ENCODE measurements around the gene NOL11.
"Not testable (repeated sequence)": the region's sequence is repeated elsewhere in the genome, so short reads cannot be mapped to it uniquely, and the experiment has no call there.

The NOL11 gene

GRCh38 chr17:67716405-67716798 lies 1.3 kb upstream of the NOL11 start:
- H3K4me1 Mint-ChIP-seq: peaks cover 20% of the 10 kb centered on the region
- H3K27me3 Mint-ChIP-seq: peaks cover 7% of the 10 kb centered on the region
- no peaks in the 10 kb centered on the region for H3K9me3 Mint-ChIP-seq
- no peak overlapping the region for H3K4me3 Mint-ChIP-seq
- ATAC-seq (replicated peaks; ENCODE audit: extremely low read depth, poor library complexity, severe bottlenecking): no peak
- no peak for DNase-seq (ENCODE audit: low spot score in 2 of 2)
- peak overlapping the region; percentile 98 for H3K27ac Mint-ChIP-seq (ENCODE audit: low read depth)
- peaks cover 23% of the 10 kb centered on the region for H3K36me3 Mint-ChIP-seq (ENCODE audit: insufficient read depth)

- Mint-ChIP-seq H3K27me3 (peaks cover 2% of the 10 kb centered on the region), H3K4me3 (peak overlapping the region; percentile 99), H3K9me3 (no peaks in the 10 kb centered on the region), H3K36me3 (ENCODE audit: insufficient read depth) (peaks cover 31% of the 10 kb centered on the region), H3K27ac (ENCODE audit: low read depth) (peak overlapping the region; percentile 98), H3K4me1 (peaks cover 20% of the 10 kb centered on the region)
- DNase-seq (ENCODE audit: low spot score in 2 of 2) (no peak), ATAC-seq (replicated peaks; ENCODE audit: extremely low read depth, poor library complexity, severe bottlenecking) (no peak)
Observed at GRCh38 chr17:67717192-67717623, 528 bp upstream of the NOL11 start.

- ATAC-seq (replicated peaks; ENCODE audit: extremely low read depth, poor library complexity, severe bottlenecking): peak; percentile 6
Observed at GRCh38 chr17:67718325-67718941, 697 bp downstream of the NOL11 start.

GRCh38 chr17:67725373-67725791 lies 7.6 kb downstream of the NOL11 start:
- peak; percentile 56 for ATAC-seq (replicated peaks; ENCODE audit: extremely low read depth, poor library complexity, severe bottlenecking)
- Mint-ChIP-seq H3K27ac (ENCODE audit: low read depth) (no peak overlapping the region), H3K4me3 (no peak overlapping the region), H3K4me1 (peaks cover 6% of the 10 kb centered on the region), H3K36me3 (ENCODE audit: insufficient read depth) (peaks cover 89% of the 10 kb centered on the region), H3K27me3 (no peaks in the 10 kb centered on the region), H3K9me3 (no peaks in the 10 kb centered on the region)
- no peak for DNase-seq (ENCODE audit: low spot score in 2 of 2)

More at GRCh38 chr17:67718325-67718941, 697 bp downstream of the NOL11 start:
- no peak for DNase-seq (ENCODE audit: low spot score in 2 of 2)
- H3K27me3 Mint-ChIP-seq: no peaks in the 10 kb centered on the region
- H3K9me3 Mint-ChIP-seq: no peaks in the 10 kb centered on the region
- H3K4me3 Mint-ChIP-seq: peak overlapping the region; percentile 99
- H3K27ac Mint-ChIP-seq (ENCODE audit: low read depth): peak overlapping the region; percentile 98
- peaks cover 43% of the 10 kb centered on the region for H3K36me3 Mint-ChIP-seq (ENCODE audit: insufficient read depth)
- H3K4me1 Mint-ChIP-seq: peaks cover 20% of the 10 kb centered on the region

- Mint-ChIP-seq H3K4me3 (no peak overlapping the region), H3K9me3 (no peaks in the 10 kb centered on the region), H3K27ac (ENCODE audit: low read depth) (no peak overlapping the region), H3K4me1 (peaks cover 6% of the 10 kb centered on the region), H3K36me3 (ENCODE audit: insufficient read depth) (peaks cover 89% of the 10 kb centered on the region), H3K27me3 (no peaks in the 10 kb centered on the region)
- peak; percentile 36 for ATAC-seq (replicated peaks; ENCODE audit: extremely low read depth, poor library complexity, severe bottlenecking)
- DNase-seq (ENCODE audit: low spot score in 2 of 2): no peak
Observed at GRCh38 chr17:67725807-67726206, 8.1 kb downstream of the NOL11 start.

GRCh38 chr17:67727152-67728039 lies 9.7 kb downstream of the NOL11 start:
- not testable (repeated sequence) for H3K27me3 Mint-ChIP-seq; H3K27ac Mint-ChIP-seq (ENCODE audit: low read depth); DNase-seq (ENCODE audit: low spot score in 2 of 2); H3K9me3 Mint-ChIP-seq; H3K4me3 Mint-ChIP-seq; ATAC-seq (replicated peaks; ENCODE audit: extremely low read depth, poor library complexity, severe bottlenecking)
- Mint-ChIP-seq H3K36me3 (ENCODE audit: insufficient read depth) (peaks cover 88% of the 10 kb centered on the region), H3K4me1 (peaks cover 11% of the 10 kb centered on the region)

GRCh38 chr17:67729903-67730302 lies 12.2 kb downstream of the NOL11 start:
- Mint-ChIP-seq H3K9me3 (no peaks in the 10 kb centered on the region), H3K4me1 (peaks cover 31% of the 10 kb centered on the region), H3K27me3 (no peaks in the 10 kb centered on the region), H3K36me3 (ENCODE audit: insufficient read depth) (peaks cover 83% of the 10 kb centered on the region), H3K27ac (ENCODE audit: low read depth) (no peak overlapping the region), H3K4me3 (no peak overlapping the region)
- no peak for DNase-seq (ENCODE audit: low spot score in 2 of 2)
- ATAC-seq (replicated peaks; ENCODE audit: extremely low read depth, poor library complexity, severe bottlenecking): no peak

- H3K27ac Mint-ChIP-seq (ENCODE audit: low read depth): no peak overlapping the region
- H3K9me3 Mint-ChIP-seq: no peaks in the 10 kb centered on the region
- peaks cover 31% of the 10 kb centered on the region for H3K4me1 Mint-ChIP-seq
- H3K27me3 Mint-ChIP-seq: no peaks in the 10 kb centered on the region
- DNase-seq (ENCODE audit: low spot score in 2 of 2): no peak
- ATAC-seq (replicated peaks; ENCODE audit: extremely low read depth, poor library complexity, severe bottlenecking): no peak
- no peak overlapping the region for H3K4me3 Mint-ChIP-seq
- H3K36me3 Mint-ChIP-seq (ENCODE audit: insufficient read depth): peaks cover 77% of the 10 kb centered on the region
Observed at GRCh38 chr17:67730731-67731130, 13.0 kb downstream of the NOL11 start.

GRCh38 chr17:67733449-67733848 lies 15.7 kb downstream of the NOL11 start:
- peaks cover 81% of the 10 kb centered on the region for H3K36me3 Mint-ChIP-seq (ENCODE audit: insufficient read depth)
- no peaks in the 10 kb centered on the region for H3K9me3 Mint-ChIP-seq
- H3K27ac Mint-ChIP-seq (ENCODE audit: low read depth): peak overlapping the region; percentile 6
- DNase-seq (ENCODE audit: low spot score in 2 of 2) (no peak), ATAC-seq (replicated peaks; ENCODE audit: extremely low read depth, poor library complexity, severe bottlenecking) (no peak)
- no peaks in the 10 kb centered on the region for H3K27me3 Mint-ChIP-seq
- H3K4me1 Mint-ChIP-seq: peaks cover 27% of the 10 kb centered on the region
- H3K4me3 Mint-ChIP-seq: no peak overlapping the region

- H3K4me1 Mint-ChIP-seq: peaks cover 19% of the 10 kb centered on the region
- no peaks in the 10 kb centered on the region for H3K27me3 Mint-ChIP-seq
- H3K36me3 Mint-ChIP-seq (ENCODE audit: insufficient read depth): peaks cover 77% of the 10 kb centered on the region
- ATAC-seq (replicated peaks; ENCODE audit: extremely low read depth, poor library complexity, severe bottlenecking): no peak
- no peak overlapping the region for H3K4me3 Mint-ChIP-seq
- DNase-seq (ENCODE audit: low spot score in 2 of 2): no peak
- no peaks in the 10 kb centered on the region for H3K9me3 Mint-ChIP-seq
- no peak overlapping the region for H3K27ac Mint-ChIP-seq (ENCODE audit: low read depth)
Observed at GRCh38 chr17:67737145-67737544, 19.4 kb downstream of the NOL11 start.

- Mint-ChIP-seq H3K9me3 (no peaks in the 10 kb centered on the region), H3K27ac (ENCODE audit: low read depth) (no peak overlapping the region), H3K4me3 (no peak overlapping the region), H3K27me3 (no peaks in the 10 kb centered on the region), H3K4me1 (no peaks in the 10 kb centered on the region), H3K36me3 (ENCODE audit: insufficient read depth) (peaks cover 75% of the 10 kb centered on the region)
- ATAC-seq (replicated peaks; ENCODE audit: extremely low read depth, poor library complexity, severe bottlenecking): no peak
- no peak for DNase-seq (ENCODE audit: low spot score in 2 of 2)
Observed at GRCh38 chr17:67742025-67742424, 24.3 kb downstream of the NOL11 start.

- Mint-ChIP-seq H3K27ac (ENCODE audit: low read depth) (no peak overlapping the region), H3K9me3 (no peaks in the 10 kb centered on the region), H3K27me3 (no peaks in the 10 kb centered on the region), H3K4me3 (no peak overlapping the region), H3K36me3 (ENCODE audit: insufficient read depth) (peaks cover 54% of the 10 kb centered on the region), H3K4me1 (no peaks in the 10 kb centered on the region)
- ATAC-seq (replicated peaks; ENCODE audit: extremely low read depth, poor library complexity, severe bottlenecking) (no peak), DNase-seq (ENCODE audit: low spot score in 2 of 2) (no peak)
Observed at GRCh38 chr17:67746704-67747571, 29.2 kb downstream of the NOL11 start.
